ENCODE results near the gene EHMT1. TPM values are rescaled to one million over a fixed set of nuclear protein-coding genes. Genes with fewer than 3 reads are reported as not detected.
A peak's percentile ranks its signal among the peaks of the same experiment; 100 is the strongest.

EHMT1 gene
- total RNA-seq (100 to 1,000 TPM; 113 to 124 (median 121) TPM), total RNA-seq (72.0 to 131 (median 109) reads per million in 29 experiments)
- total RNA-seq (2013) = 90.4 TPM

DNA sequence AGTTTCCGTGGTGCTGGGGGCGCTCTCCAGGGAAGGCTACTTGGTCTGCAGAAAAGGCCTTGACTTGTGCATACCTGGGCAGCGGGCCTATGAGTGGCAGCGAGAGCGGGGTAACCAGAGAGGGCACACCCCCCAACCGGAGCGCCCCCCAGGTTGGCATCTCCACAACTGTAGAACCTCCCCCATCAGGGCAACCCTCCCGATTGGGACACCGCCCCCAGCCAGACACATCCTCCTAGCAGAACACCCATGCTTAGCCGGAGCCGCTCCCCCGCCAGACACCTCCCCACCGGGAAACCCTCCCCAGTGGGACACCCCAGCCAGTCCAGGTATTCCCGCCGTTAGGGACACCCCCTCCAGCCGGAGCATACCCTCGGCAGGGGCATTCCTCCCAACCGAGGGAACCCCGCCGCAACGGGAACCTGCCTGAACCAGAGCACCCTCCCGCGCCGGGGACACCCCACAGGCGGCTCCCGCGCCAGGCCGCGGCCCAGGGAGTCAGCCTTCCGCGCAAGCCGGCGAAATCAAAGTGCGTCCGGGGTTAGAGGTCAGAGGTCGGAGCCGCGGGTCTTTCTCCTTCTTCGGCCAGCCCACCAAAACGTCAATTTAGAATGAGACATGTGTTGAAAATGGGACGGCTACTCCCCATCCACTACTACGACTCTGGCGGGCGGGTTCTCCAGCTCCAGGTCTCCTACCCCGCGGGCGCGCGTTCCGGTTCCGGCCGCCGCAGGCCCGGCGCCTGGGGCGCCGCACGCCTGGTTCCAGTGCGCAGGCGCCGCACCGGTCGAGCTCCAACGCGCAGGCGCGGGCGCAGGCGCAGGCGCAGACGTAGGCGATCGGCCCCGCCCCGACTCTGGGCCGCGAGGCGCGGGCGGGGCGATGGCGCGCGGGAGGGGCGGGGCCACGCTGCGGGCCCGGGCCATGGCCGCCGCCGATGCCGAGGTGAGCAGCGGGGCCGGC, at the start of gene EHMT1:
Gene EHMT1, plus strand, starts transcription at position 901 of the 963 bp plus-strand sequence. Its CDS starts 24 bp downstream, at position 925.
- Histone ChIP-seq H3K27ac (ENCODE audit: low read length) (peak within 1 kb of the TSS; percentile 83), H3K36me3 (ENCODE audit: control insufficient read depth in 2 of 2, extremely low read depth in 1 of 2, insufficient read depth in 1 of 2, low read length in 1 of 2) (peaks cover 12 to 28% of the 10 kb centered on the region in 2 donors), H3K9me3 (no peaks in the 10 kb centered on the region), H3K4me3 (ENCODE audit: control insufficient read depth in 1 of 2, extremely low read depth in 1 of 2, low read length in 1 of 2) (peak within 1 kb of the TSS; percentile 66 to 95), H3K4me1 (ENCODE audit: control insufficient read depth in 1 of 2, extremely low read depth in 1 of 2, insufficient read depth in 2 of 2, low read length in 2 of 2) (peaks cover 24 to 49% of the 10 kb centered on the region in 2 experiments), H3K27me3 (replicated peaks in 1 of 2; ENCODE audit: control insufficient read depth in 2 of 2, extremely low read depth in 1 of 2, insufficient read depth in 2 of 2, low read length in 1 of 2) (no peaks in the 10 kb centered on the region)
- H3K27me3 Mint-ChIP-seq = no peaks in the 10 kb centered on the region
- H3K36me3 Mint-ChIP-seq = peaks cover 2% of the 10 kb centered on the region
- ChIA-PET CTCF (interaction anchor here in 1 of 2 donors (0.6 kb wide), 1 partner anchor 467 kb away, joined by 3 read pairs; no protein-coding TSS in a partner anchor), POLR2A (interaction anchor here (0.5 to 0.8 kb wide), 2 partner anchors 28 to 1659 kb away, joined by 3 to 6 read pairs; partner anchors contain the start of gene ZMYND19 (in 1 of the 2))
- peak; percentile 84 to 89 (median 86) for ATAC-seq (replicated peaks in 1 of 4)
- WGBS (ENCODE audit: insufficient coverage) = under 1% methylated on average over 77 of the region's 94 CpGs
- H3K27ac Mint-ChIP-seq = peak within 1 kb of the TSS; percentile 87 to 92
- peak; percentile 68 to 96 (median 85) for DNase-seq
- H3K4me3 Mint-ChIP-seq = peak within 1 kb of the TSS; percentile 81 to 92 (median 83)
- no peaks in the 10 kb centered on the region for H3K9me3 Mint-ChIP-seq
- H3K4me1 Mint-ChIP-seq = peaks cover 39 to 45% (median 44%) of the 10 kb centered on the region in 3 donors

DNA sequence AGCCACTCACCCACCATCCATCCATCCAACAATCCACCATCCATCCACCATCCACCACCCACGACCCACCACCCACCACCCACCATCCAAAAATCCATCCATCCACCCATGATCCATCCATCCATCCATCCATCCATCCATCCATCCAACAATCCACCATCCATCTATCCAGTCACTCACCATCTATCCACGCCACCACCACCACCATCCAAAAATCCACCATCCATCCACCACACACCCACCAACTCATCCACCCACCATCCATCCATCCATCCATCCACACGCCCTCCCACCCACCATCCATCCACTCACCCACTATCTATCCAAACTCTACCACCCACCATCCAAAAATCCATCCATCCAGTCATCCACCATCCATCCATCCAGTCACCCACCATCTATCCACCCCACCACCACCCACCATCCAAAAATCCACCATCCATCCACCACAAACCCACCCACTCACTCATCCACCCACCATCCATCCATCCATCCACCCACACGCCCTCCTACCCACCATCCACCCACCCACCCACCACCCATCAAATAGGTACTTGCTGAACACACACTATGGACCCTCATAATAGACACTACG, 49.1 kb upstream of the EHMT1 start:
- Mint-ChIP-seq H3K27me3 (no peaks in the 10 kb centered on the region), H3K9me3 (no peaks in the 10 kb centered on the region), H3K27ac (no peak overlapping the region), H3K36me3 (peaks cover 17% of the 10 kb centered on the region), H3K4me3 (no peak overlapping the region), H3K4me1 (peaks cover 7 to 15% (median 7%) of the 10 kb centered on the region in 3 donors)
- ChIA-PET CTCF (no interaction called here), POLR2A (no interaction called here)
- Histone ChIP-seq H3K27ac (ENCODE audit: low read length) (no peak overlapping the region), H3K4me1 (ENCODE audit: control insufficient read depth in 1 of 2, extremely low read depth in 1 of 2, insufficient read depth in 2 of 2, low read length in 2 of 2) (no peaks in the 10 kb centered on the region), H3K27me3 (replicated peaks in 1 of 2; ENCODE audit: control insufficient read depth in 2 of 2, extremely low read depth in 1 of 2, insufficient read depth in 2 of 2, low read length in 1 of 2) (no peaks in the 10 kb centered on the region), H3K9me3 (no peaks in the 10 kb centered on the region), H3K4me3 (ENCODE audit: control insufficient read depth in 1 of 2, extremely low read depth in 1 of 2, low read length in 1 of 2) (no peak overlapping the region), H3K36me3 (ENCODE audit: control insufficient read depth in 2 of 2, extremely low read depth in 1 of 2, insufficient read depth in 1 of 2, low read length in 1 of 2) (peaks cover 10 to 35% of the 10 kb centered on the region in 2 donors)
- WGBS (ENCODE audit: insufficient coverage) = 95% methylated on average over 4 of the region's 5 CpGs
- ATAC-seq (replicated peaks in 1 of 4) (no peak), DNase-seq (no peak)

DNA sequence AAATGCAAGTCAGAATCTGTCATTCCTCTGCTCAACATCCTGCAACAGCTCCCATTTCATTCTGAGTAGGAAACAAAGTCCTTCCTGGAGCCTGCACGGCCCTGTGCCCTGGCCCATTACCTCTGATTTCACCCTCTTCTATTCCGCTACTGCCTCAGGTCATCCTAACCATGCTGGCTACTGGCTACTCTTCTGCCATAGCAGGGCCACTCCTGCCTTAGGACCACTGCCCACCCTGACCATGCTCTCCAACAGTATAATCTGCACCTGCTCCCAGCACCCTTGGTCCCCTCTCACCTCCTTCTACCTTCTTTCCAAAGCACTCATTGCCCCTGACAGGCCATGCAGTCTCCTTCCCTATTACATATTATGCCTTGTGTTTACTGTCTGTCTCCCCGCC, 48.2 kb upstream of the EHMT1 start:
- Mint-ChIP-seq H3K4me3 (no peak overlapping the region), H3K4me1 (peaks cover 15 to 23% (median 16%) of the 10 kb centered on the region in 3 donors), H3K27ac (peak overlapping the region in 1 of 2 donors; percentile 58), H3K27me3 (no peaks in the 10 kb centered on the region), H3K36me3 (peaks cover 25% of the 10 kb centered on the region), H3K9me3 (no peaks in the 10 kb centered on the region)
- ChIA-PET CTCF (no interaction called here), POLR2A (no interaction called here)
- no peak overlapping the region for H3K27ac ChIP-seq (ENCODE audit: low read length)
- ATAC-seq (replicated peaks in 1 of 4) (no peak), DNase-seq (no peak)
- WGBS (ENCODE audit: insufficient coverage) = 96% methylated on average over 2 of the region's 3 CpGs
- H3K36me3 ChIP-seq (ENCODE audit: control insufficient read depth in 2 of 2, extremely low read depth in 1 of 2, insufficient read depth in 1 of 2, low read length in 1 of 2) = peaks cover 10 to 35% of the 10 kb centered on the region in 2 donors
- no peaks in the 10 kb centered on the region for H3K4me1 ChIP-seq (ENCODE audit: control insufficient read depth in 1 of 2, extremely low read depth in 1 of 2, insufficient read depth in 2 of 2, low read length in 2 of 2)
- no peaks in the 10 kb centered on the region for H3K9me3 ChIP-seq
- no peak overlapping the region for H3K4me3 ChIP-seq (ENCODE audit: control insufficient read depth in 1 of 2, extremely low read depth in 1 of 2, low read length in 1 of 2)
- no peaks in the 10 kb centered on the region for H3K27me3 ChIP-seq (replicated peaks in 1 of 2; ENCODE audit: control insufficient read depth in 2 of 2, extremely low read depth in 1 of 2, insufficient read depth in 2 of 2, low read length in 1 of 2)

DNA sequence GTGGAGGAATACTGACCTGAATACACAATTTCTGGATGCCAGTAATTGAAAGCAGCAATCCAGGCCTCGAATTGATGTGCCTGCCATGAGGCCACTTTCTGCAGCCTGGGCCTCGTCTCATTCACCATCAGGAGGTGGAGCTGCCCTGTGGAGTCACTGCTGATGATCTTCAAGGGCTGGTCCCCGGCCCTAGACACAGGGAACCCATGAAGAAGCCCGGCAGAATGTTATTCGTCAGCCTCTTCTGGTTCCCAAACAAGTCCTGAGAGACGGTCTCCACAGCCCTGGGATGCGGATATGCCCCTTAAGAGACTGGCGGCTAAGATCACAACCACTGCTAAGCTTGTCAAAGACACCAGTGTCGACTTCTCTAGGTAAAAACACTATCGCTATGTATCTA, 44.6 kb upstream of the EHMT1 start:
- Histone ChIP-seq H3K4me1 (ENCODE audit: control insufficient read depth in 1 of 2, extremely low read depth in 1 of 2, insufficient read depth in 2 of 2, low read length in 2 of 2) (peaks cover 9 to 29% of the 10 kb centered on the region in 2 experiments), H3K36me3 (ENCODE audit: control insufficient read depth in 2 of 2, extremely low read depth in 1 of 2, insufficient read depth in 1 of 2, low read length in 1 of 2) (peaks cover 10 to 36% of the 10 kb centered on the region in 2 donors), H3K27ac (ENCODE audit: low read length) (no peak overlapping the region), H3K27me3 (replicated peaks in 1 of 2; ENCODE audit: control insufficient read depth in 2 of 2, extremely low read depth in 1 of 2, insufficient read depth in 2 of 2, low read length in 1 of 2) (no peaks in the 10 kb centered on the region), H3K4me3 (ENCODE audit: control insufficient read depth in 1 of 2, extremely low read depth in 1 of 2, low read length in 1 of 2) (no peak overlapping the region), H3K9me3 (no peaks in the 10 kb centered on the region)
- ATAC-seq (replicated peaks in 1 of 4) (no peak), DNase-seq (no peak)
- CTCF ChIA-PET = no interaction called here
- Mint-ChIP-seq H3K4me3 (no peak overlapping the region), H3K4me1 (peaks cover 41 to 44% (median 42%) of the 10 kb centered on the region in 3 donors), H3K36me3 (peaks cover 30% of the 10 kb centered on the region), H3K27ac (no peak overlapping the region), H3K27me3 (no peaks in the 10 kb centered on the region), H3K9me3 (no peaks in the 10 kb centered on the region)
- POLR2A ChIA-PET = interaction anchor here (0.6 kb wide), 2 partner anchors 46 to 262 kb away, joined by 4 to 10 read pairs; no protein-coding TSS in a partner anchor
- WGBS (ENCODE audit: insufficient coverage) = 96% methylated on average over 7 of the region's 10 CpGs

DNA sequence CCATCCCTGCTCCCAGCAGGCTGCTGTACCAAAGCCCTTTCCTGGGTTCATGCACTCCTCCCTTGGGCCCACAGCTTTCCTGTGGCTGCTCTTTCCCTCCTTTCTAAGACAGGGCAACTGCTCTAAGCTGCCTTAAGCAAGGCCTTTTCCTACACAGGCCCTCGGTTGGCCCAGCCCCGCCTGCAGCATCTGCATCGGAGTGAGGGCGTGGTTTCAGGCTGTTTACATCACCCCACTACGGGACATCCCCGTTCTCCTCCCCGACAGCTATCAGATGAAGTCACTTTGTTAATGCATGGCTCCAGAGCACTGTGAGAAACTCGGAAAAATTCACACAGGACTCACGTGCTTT, 43.5 kb upstream of the EHMT1 start:
- H3K4me1 Mint-ChIP-seq = peaks cover 39 to 44% (median 42%) of the 10 kb centered on the region in 3 donors
- Histone ChIP-seq H3K4me1 (ENCODE audit: control insufficient read depth in 1 of 2, extremely low read depth in 1 of 2, insufficient read depth in 2 of 2, low read length in 2 of 2) (peaks cover 9 to 32% of the 10 kb centered on the region in 2 experiments), H3K4me3 (ENCODE audit: control insufficient read depth in 1 of 2, extremely low read depth in 1 of 2, low read length in 1 of 2) (no peak overlapping the region), H3K27me3 (replicated peaks in 1 of 2; ENCODE audit: control insufficient read depth in 2 of 2, extremely low read depth in 1 of 2, insufficient read depth in 2 of 2, low read length in 1 of 2) (no peaks in the 10 kb centered on the region), H3K9me3 (no peaks in the 10 kb centered on the region), H3K27ac (ENCODE audit: low read length) (no peak overlapping the region), H3K36me3 (ENCODE audit: control insufficient read depth in 2 of 2, extremely low read depth in 1 of 2, insufficient read depth in 1 of 2, low read length in 1 of 2) (peaks cover 10 to 35% of the 10 kb centered on the region in 2 donors)
- peaks cover 29% of the 10 kb centered on the region for H3K36me3 Mint-ChIP-seq
- ChIA-PET CTCF (no interaction called here), POLR2A (no interaction called here)
- no peaks in the 10 kb centered on the region for H3K27me3 Mint-ChIP-seq
- no peak overlapping the region for H3K27ac Mint-ChIP-seq
- DNase-seq (no peak), ATAC-seq (replicated peaks in 1 of 4) (no peak)
- no peaks in the 10 kb centered on the region for H3K9me3 Mint-ChIP-seq
- peak overlapping the region in 1 of 3 donors; percentile 51 for H3K4me3 Mint-ChIP-seq
- 70% methylated on average over 8 of the region's 9 CpGs for WGBS (ENCODE audit: insufficient coverage)

DNA sequence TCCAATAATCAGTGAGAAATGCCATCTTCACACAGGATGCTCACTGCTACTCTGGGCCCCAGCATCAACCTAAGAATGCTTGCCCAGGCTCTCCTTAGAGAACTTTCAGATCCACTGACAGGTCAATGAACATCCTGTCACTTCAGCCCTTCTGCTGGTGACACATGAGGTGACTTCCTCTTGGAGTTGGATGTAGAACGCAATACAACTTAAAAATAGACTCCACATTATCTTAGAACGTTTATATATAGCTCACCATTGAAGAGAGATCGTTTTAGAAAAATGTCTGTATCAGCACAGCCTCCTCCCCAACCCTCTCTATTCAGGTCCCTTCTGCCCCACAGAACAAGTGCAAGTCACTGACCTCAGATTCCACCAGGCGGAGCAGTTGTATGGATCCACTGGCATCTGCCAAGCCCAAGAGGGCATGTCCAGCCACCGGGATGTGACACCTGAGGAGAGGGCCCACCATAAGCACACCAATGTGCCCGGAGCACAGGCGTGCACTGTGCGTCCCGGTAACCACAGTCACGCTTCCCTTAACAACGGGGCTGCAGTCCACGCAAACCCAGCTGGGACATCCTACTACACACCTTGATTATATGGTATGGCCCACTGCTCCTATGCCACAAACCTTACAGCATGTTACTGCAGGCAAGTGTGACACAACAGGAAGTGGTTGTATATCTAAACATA, 42.9 kb upstream of the EHMT1 start:
- Histone ChIP-seq H3K4me1 (ENCODE audit: control insufficient read depth in 1 of 2, extremely low read depth in 1 of 2, insufficient read depth in 2 of 2, low read length in 2 of 2) (peaks cover 9 to 32% of the 10 kb centered on the region in 2 experiments), H3K4me3 (ENCODE audit: control insufficient read depth in 1 of 2, extremely low read depth in 1 of 2, low read length in 1 of 2) (no peak overlapping the region), H3K9me3 (no peaks in the 10 kb centered on the region), H3K27ac (ENCODE audit: low read length) (no peak overlapping the region), H3K27me3 (replicated peaks in 1 of 2; ENCODE audit: control insufficient read depth in 2 of 2, extremely low read depth in 1 of 2, insufficient read depth in 2 of 2, low read length in 1 of 2) (no peaks in the 10 kb centered on the region), H3K36me3 (ENCODE audit: control insufficient read depth in 2 of 2, extremely low read depth in 1 of 2, insufficient read depth in 1 of 2, low read length in 1 of 2) (peaks cover 10 to 30% of the 10 kb centered on the region in 2 donors)
- peaks cover 24% of the 10 kb centered on the region for H3K36me3 Mint-ChIP-seq
- H3K27ac Mint-ChIP-seq = no peak overlapping the region
- H3K4me3 Mint-ChIP-seq = peak overlapping the region in 2 of 3 donors; percentile 51 to 75
- ChIA-PET POLR2A (no interaction called here), CTCF (no interaction called here)
- DNase-seq (no peak), ATAC-seq (replicated peaks in 1 of 4) (no peak)
- WGBS (ENCODE audit: insufficient coverage) = 79% methylated on average over 3 of the region's 12 CpGs
- H3K27me3 Mint-ChIP-seq = no peaks in the 10 kb centered on the region
- H3K9me3 Mint-ChIP-seq = no peaks in the 10 kb centered on the region
- H3K4me1 Mint-ChIP-seq = peaks cover 33 to 40% (median 37%) of the 10 kb centered on the region in 3 donors

Measured in T-cell (primary cell).